ENCODE measurements around the gene KIFAP3.

Gene KIFAP3

DNA sequence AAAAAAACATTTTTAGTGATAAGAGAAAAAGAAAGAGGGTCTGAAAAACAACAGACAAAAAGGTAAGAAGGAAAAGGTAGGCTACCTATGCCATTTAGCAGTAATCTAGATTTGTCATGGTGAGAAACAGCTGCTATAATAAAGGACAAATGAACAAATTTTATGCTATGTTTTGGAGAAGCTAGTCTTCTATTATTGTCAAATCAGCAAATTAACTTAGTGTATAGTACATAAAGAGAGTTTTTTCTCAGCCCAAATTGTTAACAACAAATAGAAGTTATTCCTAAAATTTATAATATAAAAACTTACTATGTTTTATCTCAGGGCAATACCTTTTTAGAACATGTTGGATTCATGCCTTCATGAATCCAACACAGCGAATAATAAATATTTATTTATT, 88.7 kb downstream of the KIFAP3 start:
- DNase-seq (ENCODE audit: low spot score) = no peak

DNA sequence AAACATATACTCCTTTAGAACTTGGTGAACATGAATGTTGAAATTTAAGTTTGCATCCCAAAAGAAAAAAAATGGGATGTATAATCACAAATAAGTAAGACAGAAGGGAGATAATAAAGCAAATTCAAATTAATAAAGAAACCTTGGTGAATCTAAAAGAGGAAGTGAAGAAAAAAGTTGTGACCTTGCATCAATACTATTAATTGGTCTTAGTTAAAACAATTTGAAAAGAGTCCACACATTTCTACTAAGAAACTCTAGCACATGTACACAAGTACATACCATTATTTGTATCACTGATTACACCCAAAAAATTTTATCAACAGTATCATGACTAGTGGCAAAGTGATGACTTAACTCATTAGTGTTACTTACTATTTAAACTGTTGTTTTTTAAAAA, 100.4 kb downstream of the KIFAP3 start:
- no peak for DNase-seq (ENCODE audit: low spot score)

DNA sequence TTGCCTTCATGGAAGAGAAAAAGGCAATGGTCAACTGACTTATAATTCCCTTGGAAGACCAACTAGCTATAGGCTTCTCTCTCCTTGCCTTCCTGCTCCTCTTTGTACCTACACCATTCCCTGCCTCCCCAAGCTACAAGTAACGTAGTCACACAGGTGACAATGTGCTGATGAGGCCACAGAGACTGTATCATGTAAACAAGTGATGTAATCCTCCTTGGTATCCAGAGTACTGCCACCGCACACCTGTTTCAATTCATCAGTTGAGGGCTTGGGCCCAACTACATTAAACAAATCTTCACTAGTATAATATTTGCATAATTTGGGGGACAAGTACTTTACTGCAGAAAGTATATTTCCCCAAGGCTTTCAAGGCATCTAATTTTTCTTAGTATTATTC, 104.4 kb downstream of the KIFAP3 start:
- no peak for DNase-seq (ENCODE audit: low spot score)

DNA sequence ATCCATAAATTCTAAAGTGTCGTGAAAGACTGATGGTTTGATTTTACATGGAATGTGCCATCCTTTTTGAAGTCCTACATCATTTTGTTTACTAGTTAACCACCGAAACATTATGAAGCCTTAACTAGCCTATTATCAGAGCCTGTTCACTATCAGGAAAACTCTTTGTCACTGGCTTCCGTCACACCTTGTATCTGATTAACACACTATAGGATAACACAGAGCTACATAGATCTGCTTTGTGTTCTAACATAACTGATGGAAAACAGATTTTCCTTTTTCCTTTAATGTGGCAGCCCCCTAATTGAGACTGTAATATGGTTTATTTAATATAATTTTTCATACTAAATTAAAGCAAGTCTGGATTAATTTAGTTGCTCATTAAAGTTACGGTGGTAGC, 106.3 kb downstream of the KIFAP3 start:
- no peak for DNase-seq (ENCODE audit: low spot score)

GRCh38 chr1:169964206-169964605, 110.3 kb downstream of the KIFAP3 start:
- DNase-seq (ENCODE audit: low spot score) = no peak

DNA sequence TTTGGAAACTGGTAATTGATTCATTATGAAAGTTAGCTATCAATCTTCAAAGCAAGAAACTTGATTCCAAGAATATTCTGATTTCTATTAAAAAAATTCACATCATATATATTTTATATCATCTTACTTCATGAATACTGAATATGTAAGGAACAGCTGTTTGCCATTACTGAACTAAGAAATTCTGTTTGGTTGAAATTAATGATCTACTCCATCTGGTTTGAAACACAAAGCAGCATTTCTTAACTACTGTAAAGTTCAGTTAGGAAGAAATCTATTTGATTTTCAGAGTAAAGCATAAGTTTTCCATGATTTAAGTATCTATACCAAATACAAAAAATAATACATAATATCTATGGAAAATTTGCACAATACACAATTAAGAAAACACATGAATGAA, 114.8 kb downstream of the KIFAP3 start:
- no peak for DNase-seq (ENCODE audit: low spot score)

GRCh38 chr1:169958987-169959386, 115.5 kb downstream of the KIFAP3 start:
- DNase-seq (ENCODE audit: low spot score) = no peak

- DNase-seq (ENCODE audit: low spot score) = no peak
Measured at GRCh38 chr1:169957884-169958283, 116.6 kb downstream of the KIFAP3 start.

DNA sequence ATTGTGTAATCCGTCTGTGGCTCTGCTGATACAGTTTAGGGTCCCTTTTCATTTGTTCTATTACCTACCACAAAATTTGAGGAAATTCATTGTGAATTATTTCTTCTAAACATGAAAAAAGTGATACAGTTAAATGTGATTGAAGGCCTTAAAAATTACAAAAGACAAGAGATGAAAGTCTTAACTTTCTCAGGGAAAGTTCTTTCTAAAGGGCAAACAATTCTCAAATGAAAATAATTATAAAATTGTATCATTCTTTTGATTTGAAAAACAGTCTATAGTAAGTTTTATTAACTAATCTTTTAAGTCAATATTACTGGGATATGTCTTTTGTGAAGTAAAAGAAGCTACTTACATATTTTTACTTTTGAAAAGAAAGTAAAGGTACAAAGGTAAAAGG, 123.4 kb downstream of the KIFAP3 start:
- DNase-seq (ENCODE audit: low spot score) = no peak

GRCh38 chr1:169949139-169949538, 125.4 kb downstream of the KIFAP3 start:
- DNase-seq (ENCODE audit: low spot score) = no peak

- DNase-seq (ENCODE audit: low spot score) = no peak
Measured at GRCh38 chr1:169946206-169946605, 128.3 kb downstream of the KIFAP3 start.

DNA sequence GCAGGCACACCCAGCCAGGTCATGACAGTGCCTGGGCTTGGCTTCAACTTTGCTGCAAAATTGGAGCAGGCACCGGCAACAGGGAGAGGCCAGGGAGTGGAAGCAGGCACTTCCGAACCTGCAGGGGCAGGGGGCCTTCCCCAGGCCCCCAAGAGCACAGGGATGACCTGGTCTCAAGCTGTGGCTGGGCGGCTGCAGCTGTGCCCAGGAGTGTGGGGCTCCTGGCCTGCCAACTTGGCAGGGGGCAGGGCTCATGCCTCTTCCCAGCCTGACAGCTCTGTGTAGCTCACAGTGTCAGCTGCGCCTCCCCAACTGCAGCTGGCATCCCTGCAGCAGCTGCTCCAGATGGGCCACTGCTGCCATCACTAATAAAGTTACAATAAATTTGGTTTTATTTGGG, 129.3 kb downstream of the KIFAP3 start:
- no peak for DNase-seq (ENCODE audit: low spot score)

GRCh38 chr1:169944621-169945020, 129.9 kb downstream of the KIFAP3 start:
- DNase-seq (ENCODE audit: low spot score) = no peak

DNA sequence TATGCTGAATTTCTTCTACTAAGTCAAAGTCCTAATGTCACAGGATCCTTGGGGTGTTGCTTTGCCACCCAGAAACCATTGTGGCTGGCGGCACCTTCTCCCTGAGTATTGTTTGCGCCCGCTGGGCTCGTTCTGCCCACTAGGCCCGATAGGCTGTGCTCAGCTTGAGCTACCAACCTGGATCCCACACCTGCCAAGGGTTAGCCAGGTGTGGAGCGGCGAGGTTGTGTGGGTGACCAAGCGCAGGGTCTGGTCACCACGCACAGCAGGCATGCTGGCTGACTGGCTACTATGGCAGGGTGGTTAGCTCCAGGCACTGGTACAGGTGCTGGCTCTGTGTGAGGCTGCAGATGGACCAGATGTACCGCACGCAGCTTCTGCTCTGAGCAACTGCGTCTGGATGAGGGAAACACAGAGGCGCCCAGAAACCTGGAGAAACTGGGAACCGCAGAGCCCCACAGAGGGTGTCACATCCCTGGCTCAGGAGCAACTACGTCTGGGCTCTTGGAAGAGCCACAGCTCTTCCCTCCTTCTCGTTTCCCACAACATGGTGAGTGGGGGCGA, 130.4 kb downstream of the KIFAP3 start:
- DNase-seq (ENCODE audit: low spot score) = no peak

DNA sequence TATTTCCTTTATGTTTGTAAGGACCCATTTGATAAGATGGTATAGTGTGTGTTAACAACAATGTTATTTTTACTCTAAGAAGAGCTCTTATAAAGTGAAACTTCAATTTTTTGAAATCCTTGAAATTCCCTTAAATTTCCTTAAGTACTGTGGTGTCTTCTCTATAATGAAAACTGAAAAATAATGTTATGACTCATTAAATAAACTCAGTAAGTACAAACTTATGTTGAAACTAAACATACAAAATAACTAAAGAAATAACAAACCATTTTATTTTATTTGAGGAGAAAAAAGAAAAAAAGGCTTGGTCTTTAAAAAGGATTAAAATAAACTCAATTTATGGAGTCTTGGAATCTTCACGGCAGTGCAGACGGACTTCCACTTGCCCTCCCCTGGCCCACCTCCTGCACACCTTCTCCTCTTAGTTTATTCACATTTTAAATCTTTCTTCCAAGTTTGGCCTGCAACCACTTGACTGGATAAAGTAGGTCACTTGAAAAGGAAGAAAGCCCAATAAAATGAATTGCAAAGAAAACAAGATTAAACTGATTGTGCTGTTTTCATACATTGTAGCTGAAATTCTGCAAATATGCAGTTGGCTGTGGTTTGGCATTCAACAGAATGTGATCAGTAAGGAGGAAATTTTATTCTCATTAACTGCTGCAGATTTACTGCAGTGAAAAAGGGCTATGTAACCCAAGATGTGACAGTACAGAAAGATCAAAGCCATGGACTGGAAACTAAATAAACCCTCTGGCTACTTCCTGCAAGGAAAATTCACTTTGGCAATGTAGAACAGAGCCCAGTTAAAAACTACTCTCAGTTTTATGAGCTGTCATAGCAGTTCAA, 132.3 kb downstream of the KIFAP3 start:
- DNase-seq (ENCODE audit: low spot score) = no peak

GRCh38 chr1:169933984-169934725, 140.3 kb downstream of the KIFAP3 start:
- DNase-seq (ENCODE audit: low spot score) = no peak

DNA sequence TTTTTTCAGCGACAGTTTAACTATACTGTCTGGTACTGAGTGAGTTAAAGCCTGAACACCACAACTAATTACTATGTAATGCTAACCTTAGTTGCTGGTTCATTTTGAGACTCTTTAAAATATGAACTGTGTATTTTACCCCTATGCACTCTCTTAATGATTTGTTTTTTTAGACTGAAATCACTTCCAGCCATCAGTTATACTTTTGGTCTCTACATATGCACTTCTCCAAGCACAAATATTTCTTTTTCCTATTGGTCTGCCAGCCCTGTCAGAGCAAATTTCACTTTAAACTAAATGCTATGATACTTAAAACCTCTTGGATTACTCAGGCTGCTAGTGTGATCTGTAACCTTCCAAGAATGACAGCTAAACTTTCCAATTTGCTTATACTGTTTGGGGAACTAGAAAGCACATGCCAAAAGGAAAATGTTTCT, 142.7 kb downstream of the KIFAP3 start:
- DNase-seq (ENCODE audit: low spot score) = no peak

DNA sequence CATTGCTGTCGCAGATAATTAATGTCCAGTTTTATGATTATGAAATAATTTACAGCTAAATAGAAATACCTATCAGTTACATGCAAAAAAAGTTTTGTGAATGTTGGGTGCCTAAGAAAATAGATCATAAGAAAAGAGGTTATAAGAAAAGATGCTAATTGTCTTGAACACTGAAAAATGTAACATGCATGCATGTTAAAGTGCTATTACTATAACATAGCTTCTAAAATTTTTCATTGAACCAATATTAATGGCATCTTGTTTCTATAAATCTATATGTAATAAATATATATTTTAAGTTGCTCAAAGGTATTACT, 145.3 kb downstream of the KIFAP3 start:
- no peak for DNase-seq (ENCODE audit: low spot score)

GRCh38 chr1:169928438-169929209, 145.9 kb downstream of the KIFAP3 start:
- DNase-seq (ENCODE audit: low spot score) = peak; percentile 62

GRCh38 chr1:169925505-169926482, 148.7 kb downstream of the KIFAP3 start:
- DNase-seq (ENCODE audit: low spot score) = peak; percentile 56

GRCh38 chr1:169924829-169925228, 149.7 kb downstream of the KIFAP3 start:
- DNase-seq (ENCODE audit: low spot score) = no peak

Measured in activated CD4-positive, alpha-beta T cell treated with anti-CD3 and anti-CD28 coated beads, Interleukin-2, Interleukin-4, amounts not matched to agents 100 ng/mL and 50 ng/mL, durations not matched to agents 16 hours and 8 hours (primary cell).